Neural cell (in vitro differentiated cells): ENCODE results near the gene VSIG8.

ENCODE experiments used
- CTCF ChIP-seq: fragments of 450-650 bp; IDR thresholded peaks from 2 replicates; pipeline ENCODE4 v1.5.1; 2014; ENCODE audit warnings: antibody characterized with exemption, mild to moderate bottlenecking, moderate library complexity; ENCODE audit not compliant: poor library complexity, severe bottlenecking
- EP300 ChIP-seq: fragments of 450-650 bp; conservative IDR thresholded peaks from 2 replicates; pipeline ENCODE4 v1.6.1; 2014; ENCODE audit warnings: antibody characterized with exemption, mild to moderate bottlenecking, moderate library complexity; ENCODE audit not compliant: poor library complexity, severe bottlenecking
- EZH2 ChIP-seq: fragments of 200-600, 300-800 bp; shearing (Covaris generic), sonication (generic); IDR thresholded peaks from 2 replicates; pipeline ENCODE4 v1.6.1; 2014; ENCODE audit warnings: antibody characterized with exemption, low read length, borderline replicate concordance, mild to moderate bottlenecking; ENCODE audit not compliant: insufficient read depth, poor library complexity, severe bottlenecking
- POLR2AphosphoS5 ChIP-seq: IDR thresholded peaks from 2 replicates; pipeline ENCODE4 v1.6.1; 2012

GRCh38 chr1:159859767-159860322, 2.6 kb downstream of the VSIG8 start:
- no peak for TF ChIP-seq CTCF
- no peak for TF ChIP-seq EP300
- no peak for TF ChIP-seq EZH2
- no peak for TF ChIP-seq POLR2AphosphoS5
